ENCODE measurements around the gene KIF17.

Gene KIF17

GRCh38 chr1:20717452-20718342 is at the start of gene KIF17:
Gene KIF17, minus strand, starts transcription at chr1:20718007. Its CDS starts 301 bp downstream, at chr1:20717706.
- peak in 2 of 3 donors; percentile 19 to 49 for DNase-seq (ENCODE audit: low read depth in 2 of 3, low spot score in 1 of 3)

GRCh38 chr1:20767271-20767670 is 49.5 kb upstream of the KIF17 start:
- no peak for DNase-seq (ENCODE audit: low read depth in 2 of 3, low spot score in 1 of 3)

DNA sequence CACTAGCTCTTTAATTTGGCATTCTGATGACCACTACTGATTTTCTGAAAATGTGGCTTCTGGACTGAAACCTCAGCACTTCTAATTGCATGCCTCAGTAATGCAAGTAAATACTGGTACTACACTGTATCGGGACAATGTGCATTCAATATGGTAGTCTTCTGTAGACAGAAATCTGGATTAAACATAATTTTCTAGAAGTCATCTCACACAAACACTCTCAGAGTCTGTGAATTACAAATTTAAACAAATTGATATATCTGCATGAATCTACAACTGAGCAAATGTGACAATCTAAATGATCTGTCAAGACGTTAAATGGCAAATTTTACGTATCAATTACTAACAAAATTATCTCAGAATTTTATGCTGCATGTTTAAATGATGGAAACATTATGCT is 45.6 kb upstream of the KIF17 start:
- no peak for DNase-seq (ENCODE audit: low read depth in 2 of 3, low spot score in 1 of 3)

DNA sequence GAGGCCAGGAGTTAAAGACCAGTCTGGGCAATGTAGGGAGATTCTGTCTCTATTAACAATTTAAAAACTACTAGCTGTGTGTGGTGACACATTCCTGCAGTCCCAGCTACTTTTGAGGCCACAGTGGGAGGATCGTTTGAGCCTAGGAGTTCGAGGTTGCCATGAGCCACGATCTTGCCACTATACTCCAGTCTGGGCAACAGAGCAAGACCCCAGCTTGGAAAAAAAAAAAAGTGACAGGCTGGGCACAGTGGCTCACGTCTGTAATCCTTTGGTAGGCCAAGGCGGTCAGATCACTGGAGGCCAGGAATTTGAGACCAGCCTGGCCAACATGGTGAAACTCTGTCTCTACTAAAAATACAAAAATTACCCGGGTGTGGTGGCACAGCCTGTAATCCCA is 42.5 kb upstream of the KIF17 start:
- no peak for DNase-seq (ENCODE audit: low read depth in 2 of 3, low spot score in 1 of 3)

DNA sequence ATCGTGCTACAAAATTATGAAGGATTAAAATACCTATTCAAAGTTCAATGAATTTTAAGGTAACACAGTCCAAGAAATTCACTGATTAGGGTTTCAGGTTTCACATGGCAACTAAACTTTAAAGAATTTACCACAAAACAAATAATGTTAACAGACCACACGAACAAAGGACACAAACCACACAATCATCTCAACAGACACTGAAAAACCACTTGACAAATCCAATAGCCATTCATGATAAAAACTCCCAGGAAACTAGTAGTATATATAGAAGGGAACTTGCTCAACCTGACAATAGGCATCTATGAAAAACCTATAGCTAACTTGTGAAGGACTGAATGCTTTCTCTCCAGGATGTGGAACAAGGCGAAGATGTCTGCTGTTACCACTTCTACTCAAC is 35.8 kb upstream of the KIF17 start:
- no peak for DNase-seq (ENCODE audit: low read depth in 2 of 3, low spot score in 1 of 3)

GRCh38 chr1:20751462-20751990 is 33.7 kb upstream of the KIF17 start:
- DNase-seq (ENCODE audit: low read depth in 2 of 3, low spot score in 1 of 3) = no peak

- DNase-seq (ENCODE audit: low read depth in 2 of 3, low spot score in 1 of 3) = no peak
Measured at GRCh38 chr1:20742671-20743070, 24.9 kb upstream of the KIF17 start.

DNA sequence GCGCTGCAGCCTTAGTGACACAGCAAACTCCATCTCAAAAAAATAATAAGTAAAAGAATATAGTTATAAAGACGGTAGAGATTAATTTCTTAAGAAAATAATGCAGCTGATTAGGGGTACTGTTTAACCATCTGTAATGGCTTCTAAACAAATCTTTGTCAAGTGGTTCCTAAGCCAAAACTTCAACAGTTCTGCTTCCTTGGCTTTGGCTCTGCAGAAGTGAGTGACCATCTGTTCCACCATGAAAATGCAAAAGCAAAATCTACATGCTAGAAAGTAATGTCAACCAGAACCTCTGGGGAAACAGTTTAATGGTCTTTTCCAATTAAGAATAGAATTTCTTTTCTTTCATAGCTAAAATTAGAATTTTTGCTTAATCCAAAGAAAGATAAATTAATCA is 23.0 kb upstream of the KIF17 start:
- no peak for DNase-seq (ENCODE audit: low read depth in 2 of 3, low spot score in 1 of 3)

DNA sequence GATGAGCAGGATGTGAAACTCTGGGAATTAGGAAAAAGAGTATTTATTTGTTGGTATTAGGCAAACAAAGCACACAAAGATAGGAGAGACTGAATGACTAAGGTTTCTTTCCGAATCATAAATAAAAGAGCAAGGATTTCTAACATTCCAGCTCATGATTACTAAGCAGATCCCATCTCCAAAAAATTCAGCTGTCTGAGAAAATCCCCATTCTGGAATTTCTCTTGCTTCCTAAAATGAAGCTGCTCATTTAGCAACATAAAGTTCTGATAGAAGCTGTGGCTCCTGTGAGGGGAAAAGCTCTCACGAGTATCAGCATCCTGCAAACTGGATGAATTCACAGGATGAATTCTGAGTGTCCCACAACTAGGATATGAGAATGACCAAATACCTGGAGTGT is 21.4 kb upstream of the KIF17 start:
- no peak for DNase-seq (ENCODE audit: low read depth in 2 of 3, low spot score in 1 of 3)

GRCh38 chr1:20735581-20736111 is 17.8 kb upstream of the KIF17 start:
- no peak for DNase-seq (ENCODE audit: low read depth in 2 of 3, low spot score in 1 of 3)

GRCh38 chr1:20733360-20733975 is 15.7 kb upstream of the KIF17 start:
- no peak for DNase-seq (ENCODE audit: low read depth in 2 of 3, low spot score in 1 of 3)

DNA sequence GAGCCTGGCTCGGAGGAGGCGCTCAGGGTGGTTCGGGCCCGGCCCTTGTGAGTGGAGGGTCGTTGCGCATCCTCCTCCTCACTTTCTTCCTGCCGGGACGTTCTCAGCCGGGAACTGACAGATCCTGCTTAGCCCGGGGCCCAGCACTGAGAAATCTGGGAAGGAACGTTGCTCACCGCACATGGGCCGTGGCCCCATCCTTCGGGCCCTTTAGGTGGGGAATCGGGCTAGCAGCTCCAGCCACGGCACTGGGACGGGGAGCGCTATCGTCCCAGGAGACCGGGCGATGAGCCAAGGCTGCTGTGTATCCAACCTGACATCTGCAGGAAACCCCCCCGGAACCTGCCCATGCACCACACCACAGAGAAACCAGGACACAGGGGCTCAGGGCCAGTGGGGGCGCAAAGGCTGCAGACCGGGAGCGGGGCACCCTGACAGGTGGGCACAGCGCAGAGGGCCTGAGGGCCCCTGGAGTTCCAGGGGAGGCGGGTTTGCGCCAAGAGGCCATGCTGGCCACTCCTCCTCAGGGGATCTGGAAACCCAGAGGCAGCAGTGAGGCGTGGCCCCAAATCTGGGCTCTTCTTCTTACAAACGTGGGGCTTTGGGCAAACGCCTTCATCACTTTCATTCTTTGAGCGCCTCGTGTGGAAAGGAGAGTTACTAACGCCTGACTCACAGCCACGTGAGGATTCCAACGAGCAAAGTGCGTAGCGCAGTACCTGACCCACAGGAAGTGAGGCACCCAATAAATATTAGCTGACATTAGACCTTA is 15.0 kb upstream of the KIF17 start, which contains the start of gene SH2D5:
TSS of gene SH2D5 (minus strand) at position 116 of the 772 bp plus-strand sequence. CDS start 4,659 bp downstream, outside the sequence.
- DNase-seq (ENCODE audit: low read depth in 2 of 3, low spot score in 1 of 3) = peak; percentile 55 to 70 (median 69)

DNA sequence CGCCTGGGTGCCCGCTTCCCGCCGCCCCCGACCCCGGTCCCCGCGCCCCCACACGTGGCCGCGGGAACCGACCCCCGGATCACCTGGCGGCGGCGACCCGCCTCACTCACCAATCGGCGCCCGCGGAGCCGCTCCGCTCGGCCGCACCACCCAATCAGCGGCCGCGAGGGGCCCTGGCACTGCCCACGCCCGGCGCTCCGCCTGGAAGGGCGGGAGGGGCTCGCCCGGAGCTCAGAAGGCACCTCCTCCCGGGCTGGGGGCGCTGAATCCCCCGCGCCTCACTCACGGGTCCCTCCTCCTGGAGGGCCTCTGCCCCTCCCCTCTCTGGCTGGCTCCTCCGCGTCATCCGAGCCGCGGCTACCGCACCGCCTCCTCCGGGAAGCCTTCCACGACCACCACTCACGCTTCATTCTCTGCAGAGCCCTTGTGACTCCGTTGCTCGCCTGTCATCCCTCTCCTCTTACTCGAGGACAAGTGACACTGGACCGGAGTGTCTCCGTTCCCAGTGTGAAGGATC is 14.3 kb upstream of the KIF17 start:
- peak in 1 of 3 donors; percentile 40 for DNase-seq (ENCODE audit: low read depth in 2 of 3, low spot score in 1 of 3)

- DNase-seq (ENCODE audit: low read depth in 2 of 3, low spot score in 1 of 3) = no peak
Measured at GRCh38 chr1:20731057-20731991, 13.5 kb upstream of the KIF17 start.

- DNase-seq (ENCODE audit: low read depth in 2 of 3, low spot score in 1 of 3) = no peak
Measured at GRCh38 chr1:20730690-20731056, 12.9 kb upstream of the KIF17 start.

DNA sequence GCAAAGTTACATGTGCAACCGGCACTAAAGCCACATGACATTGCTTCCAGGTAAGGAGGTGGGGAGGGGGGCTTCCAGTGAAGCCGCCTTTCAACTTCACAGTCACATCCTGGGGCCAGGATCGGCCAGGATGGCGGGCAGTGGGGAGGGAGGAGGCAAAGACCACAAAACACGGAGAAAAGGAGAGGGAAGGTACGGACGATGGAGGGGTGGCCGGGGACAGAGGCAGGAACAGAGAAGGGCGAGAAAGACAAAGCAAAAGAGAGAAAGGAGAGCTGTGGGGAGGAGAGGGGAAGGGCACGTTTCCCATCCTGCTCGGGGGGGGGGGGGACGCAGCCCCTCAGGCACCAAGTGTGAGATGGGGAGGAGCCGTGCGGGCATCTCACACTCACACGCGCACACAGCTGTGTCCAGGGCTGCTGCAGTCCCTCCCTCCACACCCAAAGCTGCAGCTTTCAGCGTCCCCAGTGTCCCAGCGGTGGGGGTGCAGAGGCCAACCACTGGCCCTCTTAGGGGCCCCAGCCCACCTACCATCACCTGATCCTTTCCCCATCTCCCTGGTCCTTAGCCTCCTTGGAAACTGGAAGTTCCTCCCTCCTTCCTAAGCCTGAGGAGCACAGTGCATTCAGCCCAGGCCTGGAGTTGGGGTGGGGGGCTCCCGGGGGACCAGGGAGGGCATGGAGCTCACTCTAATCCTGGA is 12.3 kb upstream of the KIF17 start:
- DNase-seq (ENCODE audit: low read depth in 2 of 3, low spot score in 1 of 3) = no peak

DNA sequence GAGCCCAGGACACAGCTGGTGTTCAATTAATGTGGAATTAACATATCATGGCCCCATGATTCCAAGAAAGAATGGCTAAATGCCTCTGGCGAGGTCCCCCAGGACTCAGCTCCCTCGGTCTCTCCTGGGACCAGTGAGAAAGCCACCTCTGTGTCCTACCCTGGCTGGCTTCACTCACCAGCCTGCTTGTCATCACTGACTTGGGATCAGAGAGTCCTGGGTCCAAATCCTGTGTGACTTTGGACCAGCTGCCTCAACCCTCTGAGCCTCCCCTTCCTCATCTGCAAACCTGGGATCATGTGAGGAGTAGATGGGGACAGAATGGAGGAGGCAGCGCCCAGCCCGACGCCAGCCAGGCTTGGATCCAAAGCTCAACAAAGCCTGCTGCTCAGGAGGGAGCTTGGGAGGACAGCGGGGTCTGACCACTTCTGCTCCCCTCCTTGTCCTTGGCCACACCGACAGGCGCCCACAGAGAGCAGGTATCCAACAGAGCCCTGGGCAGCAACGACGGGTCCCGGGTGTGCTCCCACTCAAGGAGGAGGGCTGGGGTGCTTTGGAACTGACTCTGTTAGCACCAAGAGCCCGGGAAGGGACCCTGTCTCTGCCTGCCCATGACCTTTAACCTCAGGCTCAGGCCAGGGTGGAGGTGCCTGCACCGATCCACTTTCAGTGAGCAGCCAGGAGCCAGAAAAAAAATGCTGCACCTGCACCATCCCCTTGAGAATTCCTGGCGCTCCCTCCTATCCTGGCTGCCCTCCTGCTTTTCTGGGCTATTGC is 11.5 kb upstream of the KIF17 start:
- DNase-seq (ENCODE audit: low read depth in 2 of 3, low spot score in 1 of 3) = no peak

- no peak for DNase-seq (ENCODE audit: low read depth in 2 of 3, low spot score in 1 of 3)
Measured at GRCh38 chr1:20728371-20729154, 10.8 kb upstream of the KIF17 start.

Measured in stimulated activated CD4-positive, alpha-beta T cell treated with anti-CD3 and anti-CD28 coated beads, Interleukin-12 subunit alpha, Interleukin-12 subunit beta, amount 100 ng/mL, for 48 hours (primary cell).